Stomach (tissue), 4 donors: ENCODE data around the gene FBN2.

Source experiments
- CTCF ChIP-seq, 7 experiments: fragments of 450-650 bp in 4 of 7; fragments of 200-600 bp in 3 of 7; sonication (generic) in 3 of 7; IDR thresholded peaks; one replicate each; pipeline ENCODE4 v1.5.1; 2016 to 2019; ENCODE audit warnings: antibody characterized with exemption in 7 of 7, control low read depth in 2 of 7, mild to moderate bottlenecking in 1 of 7
- POLR2A ChIP-seq, 4 donors: fragments of 450-650 bp; IDR thresholded peaks; one replicate each; pipeline ENCODE4 v1.6.1; 2016; ENCODE audit warnings: antibody characterized with exemption in 4 of 4, control low read depth in 2 of 4, mild to moderate bottlenecking in 1 of 4, moderate library complexity in 1 of 4
- POLR2AphosphoS5 ChIP-seq, 3 donors: sonication (generic); formaldehyde crosslinking; IDR thresholded peaks; one replicate each; pipeline ENCODE4 v1.6.1; 2016; ENCODE audit warnings: antibody characterized with exemption in 3 of 3

- no peak for TF ChIP-seq POLR2AphosphoS5 (IDR thresholded peaks at IDR 0.05)
- no peak for TF ChIP-seq CTCF (IDR thresholded peaks at IDR 0.05)
- TF ChIP-seq POLR2A (IDR thresholded peaks at IDR 0.05) = no peak
Measured at GRCh38 chr5:128464596-128464995, 73.4 kb downstream of the FBN2 start.
